Activated naive CD8-positive, alpha-beta T cell treated with anti-CD3 and anti-CD28 coated beads for 36 hours (primary cell): ENCODE measurements around the gene SNTG2. TPM values are rescaled to one million over a fixed set of nuclear protein-coding genes. Genes with fewer than 3 reads are reported as not detected.

ENCODE experiments used
- DNase-seq: peaks from one replicate; pipeline ENCODE4 v3.0.0; 2021
- H3K27ac Mint-ChIP-seq: one replicate; pipeline ENCODE4 v1.8.0; 2022; ENCODE audit warnings: mild to moderate bottlenecking, moderate library complexity, mixed read lengths
- H3K27me3 Mint-ChIP-seq: one replicate; pipeline ENCODE4 v1.8.0; 2022; ENCODE audit warnings: mild to moderate bottlenecking, mixed read lengths
- H3K36me3 Mint-ChIP-seq: one replicate; pipeline ENCODE4 v1.8.0; 2021; ENCODE audit warnings: mild to moderate bottlenecking, mixed read lengths
- H3K4me1 Mint-ChIP-seq: one replicate; pipeline ENCODE4 v1.8.0; 2021; ENCODE audit warnings: mixed read lengths
- H3K4me3 Mint-ChIP-seq: one replicate; pipeline ENCODE4 v1.8.0; 2022; ENCODE audit warnings: mild to moderate bottlenecking, moderate library complexity, mixed read lengths
- H3K9me3 Mint-ChIP-seq: one replicate; pipeline ENCODE4 v1.8.0; 2022; ENCODE audit warnings: mixed read lengths
- total RNA-seq, 2 experiments: library from RNA; stranded (reverse); gene quantifications; one replicate each; pipeline ENCODE4 v1.2.3, GENCODE V29; 2021

The SNTG2 gene
- total RNA-seq, 2 experiments from 2014 or later: 3.6 to 3.8 TPM

DNA sequence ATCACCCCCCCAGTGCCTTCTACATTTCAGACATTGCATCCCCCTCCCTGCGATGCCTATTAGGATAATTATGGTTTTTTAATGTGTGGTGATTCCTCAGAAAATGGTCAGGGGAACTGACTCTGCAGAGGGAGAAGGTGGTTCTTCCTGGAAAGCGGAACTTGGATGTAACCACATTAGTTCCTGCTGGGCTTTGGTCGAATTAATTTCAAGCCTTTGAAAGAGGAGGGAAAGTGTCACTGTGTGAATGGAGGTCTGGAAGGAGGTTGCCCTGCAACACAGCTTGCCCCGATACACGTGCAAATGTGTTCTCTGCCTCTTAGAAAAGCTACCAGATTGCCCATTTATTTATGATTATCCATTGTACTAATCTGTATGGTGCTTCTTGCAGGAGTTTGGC lies 399.5 kb downstream of the SNTG2 start:
- no peaks in the 10 kb centered on the region for H3K4me1 Mint-ChIP-seq
- H3K36me3 Mint-ChIP-seq: peaks cover 17% of the 10 kb centered on the region
- H3K27ac Mint-ChIP-seq: no peak overlapping the region
- DNase-seq: no peak
- H3K27me3 Mint-ChIP-seq: no peaks in the 10 kb centered on the region
- no peak overlapping the region for H3K4me3 Mint-ChIP-seq
- H3K9me3 Mint-ChIP-seq: peaks cover 9% of the 10 kb centered on the region

DNA sequence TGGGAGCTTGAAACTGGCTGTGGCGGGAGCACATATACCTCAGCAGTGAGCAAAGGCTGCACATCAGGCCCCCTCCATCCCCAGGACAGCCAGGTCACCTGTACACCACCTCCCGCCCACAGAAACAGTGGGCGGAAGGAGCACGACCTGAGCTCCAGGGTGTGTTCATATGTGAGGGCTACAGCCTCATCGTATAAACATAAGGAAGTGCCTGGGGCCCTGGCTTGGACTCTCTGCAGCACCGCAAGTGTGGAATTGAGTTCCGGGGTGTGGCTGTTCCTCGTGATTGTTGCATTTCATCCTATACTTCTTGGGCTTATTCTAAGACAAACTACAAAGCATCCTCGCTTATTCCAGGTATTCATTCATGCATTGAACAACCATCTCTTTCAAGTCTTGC lies 402.5 kb downstream of the SNTG2 start:
- Mint-ChIP-seq H3K36me3 (peaks cover 9% of the 10 kb centered on the region), H3K27ac (no peak overlapping the region), H3K9me3 (peaks cover 9% of the 10 kb centered on the region), H3K4me3 (no peak overlapping the region), H3K27me3 (no peaks in the 10 kb centered on the region), H3K4me1 (no peaks in the 10 kb centered on the region)
- no peak for DNase-seq

DNA sequence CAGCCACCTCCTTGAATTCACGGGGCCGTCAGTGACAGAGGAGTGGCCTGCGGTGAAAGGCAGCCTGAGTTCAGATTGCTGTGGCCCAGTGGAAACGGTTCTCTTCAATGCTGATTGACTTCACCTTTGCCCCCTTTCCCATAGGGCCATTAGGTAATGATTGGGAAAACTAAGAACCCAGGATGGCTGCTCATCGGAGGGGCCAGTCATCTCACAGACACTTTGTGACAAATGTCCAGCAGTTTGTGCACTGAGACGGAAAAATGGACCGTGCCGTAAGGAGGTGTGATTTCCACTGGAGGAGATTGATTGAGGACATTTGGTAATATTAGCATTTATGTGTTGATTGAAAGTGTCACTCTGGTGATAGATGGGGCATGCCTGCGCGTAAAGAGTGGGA lies 402.9 kb downstream of the SNTG2 start:
- DNase-seq: no peak
- Mint-ChIP-seq H3K4me1 (no peaks in the 10 kb centered on the region), H3K4me3 (no peak overlapping the region)

DNA sequence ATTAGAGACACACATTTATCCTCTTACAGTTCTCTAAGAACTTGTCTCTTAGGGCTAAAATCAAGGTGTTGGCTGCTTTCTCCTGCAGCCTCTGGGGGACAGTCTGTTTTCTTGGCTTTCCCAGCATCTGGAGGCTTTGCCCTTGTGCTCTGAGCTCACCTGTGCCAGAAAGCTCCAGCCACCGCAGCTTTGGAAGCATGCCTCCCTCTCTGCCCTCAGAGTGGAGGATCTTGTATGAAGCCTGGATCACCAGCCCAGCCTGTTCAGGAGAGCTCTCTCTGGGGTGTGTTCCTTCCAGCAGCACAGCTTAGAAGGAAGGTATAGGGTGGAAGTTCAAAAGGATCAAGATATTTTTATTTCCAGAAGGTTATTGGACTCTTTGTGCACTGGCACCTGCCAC lies 409.5 kb downstream of the SNTG2 start:
- no peak for DNase-seq
- H3K9me3 Mint-ChIP-seq: no peaks in the 10 kb centered on the region
- H3K36me3 Mint-ChIP-seq: no peaks in the 10 kb centered on the region
- H3K4me1 Mint-ChIP-seq: no peaks in the 10 kb centered on the region
- H3K27me3 Mint-ChIP-seq: no peaks in the 10 kb centered on the region
- no peak overlapping the region for H3K27ac Mint-ChIP-seq
- no peak overlapping the region for H3K4me3 Mint-ChIP-seq

More for the DNA sequence above, 402.9 kb downstream of the SNTG2 start:
- H3K36me3 Mint-ChIP-seq: peaks cover 5% of the 10 kb centered on the region
- H3K27ac Mint-ChIP-seq: no peak overlapping the region
- peaks cover 5% of the 10 kb centered on the region for H3K9me3 Mint-ChIP-seq
- H3K27me3 Mint-ChIP-seq: no peaks in the 10 kb centered on the region

DNA sequence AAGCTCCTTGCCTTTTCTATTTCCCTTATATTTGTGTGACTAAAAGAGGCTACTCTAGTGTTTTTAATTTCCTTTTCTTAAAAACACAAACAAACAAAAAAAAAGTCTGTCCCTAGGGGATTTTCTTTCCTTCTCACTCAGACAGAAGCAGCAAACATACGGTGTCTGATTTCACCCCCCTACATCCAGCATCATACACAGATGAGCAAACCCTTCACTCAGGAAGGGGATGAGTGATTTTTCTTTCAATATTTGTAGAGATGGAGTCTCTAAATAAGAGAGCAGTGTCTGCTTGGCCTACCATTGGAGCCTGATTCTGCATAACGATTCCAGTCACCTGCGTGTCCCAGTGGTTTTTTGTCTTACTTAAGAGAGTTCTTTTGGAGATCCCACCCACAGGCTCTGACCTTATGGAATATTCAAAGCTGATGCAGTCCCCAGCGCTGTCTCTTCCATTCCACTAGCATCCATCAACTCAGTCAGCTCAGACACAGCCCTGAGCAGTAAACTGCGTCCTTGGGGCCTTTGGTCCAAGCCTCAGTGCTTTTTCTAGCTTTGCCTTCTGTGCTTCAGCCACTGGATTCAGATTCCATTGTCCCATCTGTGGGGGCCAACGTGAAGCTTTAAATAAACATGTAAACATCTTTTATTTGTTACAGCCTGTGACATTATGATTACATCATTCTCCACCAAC lies 410.1 kb downstream of the SNTG2 start:
- H3K36me3 Mint-ChIP-seq: no peaks in the 10 kb centered on the region
- DNase-seq: no peak
- no peak overlapping the region for H3K4me3 Mint-ChIP-seq
- no peaks in the 10 kb centered on the region for H3K4me1 Mint-ChIP-seq
- H3K27me3 Mint-ChIP-seq: no peaks in the 10 kb centered on the region
- H3K9me3 Mint-ChIP-seq: no peaks in the 10 kb centered on the region
- no peak overlapping the region for H3K27ac Mint-ChIP-seq

DNA sequence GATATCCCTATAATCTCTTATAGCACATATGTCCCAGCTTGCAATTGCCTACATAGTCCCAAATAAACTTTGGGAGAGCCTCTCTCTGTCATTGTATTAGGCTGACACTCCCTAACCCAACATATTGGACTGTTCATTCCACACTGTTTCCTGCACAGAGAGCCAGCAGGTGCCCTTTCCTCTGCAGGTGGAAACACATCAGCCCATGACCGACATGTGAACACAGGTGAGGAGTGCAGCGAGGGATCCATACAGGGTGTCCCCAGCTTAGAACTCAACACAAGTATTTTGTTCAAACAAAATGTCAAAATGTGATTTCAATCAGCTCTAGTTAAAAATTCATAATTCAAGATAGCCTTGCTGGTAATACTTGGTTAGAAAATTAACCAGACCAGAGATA lies 412.7 kb downstream of the SNTG2 start:
- H3K36me3 Mint-ChIP-seq: no peaks in the 10 kb centered on the region
- H3K4me3 Mint-ChIP-seq: no peak overlapping the region
- H3K27ac Mint-ChIP-seq: no peak overlapping the region
- no peaks in the 10 kb centered on the region for H3K27me3 Mint-ChIP-seq
- DNase-seq: no peak
- peaks cover 7% of the 10 kb centered on the region for H3K4me1 Mint-ChIP-seq
- no peaks in the 10 kb centered on the region for H3K9me3 Mint-ChIP-seq

DNA sequence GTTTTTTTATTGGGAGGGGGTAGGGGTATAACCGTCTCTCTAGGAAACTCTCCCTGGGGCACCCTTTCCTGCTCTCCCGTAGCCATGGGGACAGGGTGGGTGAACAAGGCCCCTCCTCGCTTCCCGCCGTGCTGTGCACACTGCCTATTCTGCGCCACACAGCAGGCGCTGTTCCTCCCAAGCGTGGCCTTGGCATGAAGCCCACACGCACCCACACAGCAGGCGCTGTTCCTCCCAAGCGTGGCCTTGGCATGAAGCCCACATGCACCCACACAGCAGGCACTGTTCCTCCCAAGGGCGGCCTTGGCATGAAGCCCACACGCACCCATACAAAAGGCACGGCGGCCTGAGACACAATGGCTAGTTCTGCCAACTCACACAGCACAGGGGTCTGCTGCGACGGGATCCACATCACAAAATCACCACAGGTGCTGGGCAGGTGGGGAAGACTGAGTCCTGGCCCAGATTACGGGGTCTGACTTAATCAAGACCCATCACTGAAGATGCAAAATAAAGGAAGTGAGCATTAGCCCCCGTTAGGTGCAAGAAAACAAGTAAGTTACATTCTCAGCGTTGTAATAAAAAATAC lies 416.0 kb downstream of the SNTG2 start:
- Mint-ChIP-seq H3K4me1 (peaks cover 7% of the 10 kb centered on the region), H3K4me3 (no peak overlapping the region), H3K9me3 (no peaks in the 10 kb centered on the region), H3K27ac (no peak overlapping the region), H3K27me3 (no peaks in the 10 kb centered on the region), H3K36me3 (no peaks in the 10 kb centered on the region)
- DNase-seq: peak; percentile 16

DNA sequence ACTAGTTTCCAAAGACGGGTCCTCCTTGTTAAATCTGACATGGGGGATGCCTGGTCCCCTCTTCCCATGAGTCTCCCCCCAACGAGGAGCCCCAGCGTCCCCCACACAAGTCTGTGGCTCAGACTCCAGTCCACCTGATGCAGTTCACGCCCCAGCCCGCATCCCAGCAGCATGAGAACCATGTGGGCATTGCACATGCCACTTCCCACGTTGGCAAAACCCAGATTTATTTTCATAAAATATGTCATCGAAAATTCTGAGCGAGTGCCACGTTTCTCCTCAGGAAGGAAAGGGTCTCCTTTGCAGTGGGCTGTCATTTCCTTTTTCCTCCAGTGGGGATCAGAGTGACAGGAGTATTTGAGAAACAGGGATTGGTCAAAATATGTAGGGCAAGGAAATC lies 417.0 kb downstream of the SNTG2 start:
- Mint-ChIP-seq H3K27me3 (no peaks in the 10 kb centered on the region), H3K27ac (no peak overlapping the region), H3K4me3 (no peak overlapping the region), H3K36me3 (no peaks in the 10 kb centered on the region), H3K4me1 (peaks cover 7% of the 10 kb centered on the region), H3K9me3 (no peaks in the 10 kb centered on the region)
- no peak for DNase-seq

DNA sequence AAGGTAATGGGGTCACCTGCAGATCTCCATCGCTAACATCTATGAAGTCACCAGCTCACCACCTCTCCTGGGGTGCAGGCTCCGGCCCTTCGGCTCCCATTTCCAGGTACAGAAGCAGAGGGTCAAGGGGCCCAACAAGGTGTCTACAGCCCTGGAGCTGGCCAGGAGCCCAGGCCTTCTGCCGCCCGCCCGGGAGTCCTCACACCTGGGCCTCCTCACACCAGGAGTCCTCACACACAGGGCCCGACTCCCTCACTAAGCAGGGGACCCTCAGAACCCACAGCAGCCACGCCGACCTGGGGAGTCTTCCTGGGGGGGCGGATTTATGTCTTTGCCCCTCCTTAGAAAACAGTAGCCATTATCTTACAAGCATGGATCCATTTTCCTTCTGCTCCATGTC lies 419.3 kb downstream of the SNTG2 start:
- no peak overlapping the region for H3K27ac Mint-ChIP-seq
- no peak overlapping the region for H3K4me3 Mint-ChIP-seq
- H3K36me3 Mint-ChIP-seq: no peaks in the 10 kb centered on the region
- no peak for DNase-seq
- H3K9me3 Mint-ChIP-seq: no peaks in the 10 kb centered on the region
- H3K4me1 Mint-ChIP-seq: peaks cover 10% of the 10 kb centered on the region
- no peaks in the 10 kb centered on the region for H3K27me3 Mint-ChIP-seq

DNA sequence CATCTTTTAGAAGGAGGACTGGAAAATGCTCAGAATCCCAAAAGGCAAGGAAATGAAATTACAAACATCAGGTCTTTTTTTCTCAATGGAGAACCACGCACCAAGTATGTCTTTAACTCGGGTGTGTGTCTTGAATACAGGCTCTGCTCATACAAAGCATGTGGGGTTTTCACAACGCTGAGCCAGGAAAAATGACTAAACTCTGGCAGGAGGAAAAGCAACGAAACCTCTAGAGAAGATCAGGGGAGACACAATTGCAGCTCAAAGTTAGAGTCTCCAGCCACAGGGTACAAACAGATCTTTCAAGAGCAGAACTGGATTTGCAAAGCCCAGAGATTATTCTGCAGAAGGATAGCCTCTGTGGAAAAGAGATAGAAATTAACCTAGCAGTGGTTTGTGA lies 419.8 kb downstream of the SNTG2 start:
- no peaks in the 10 kb centered on the region for H3K36me3 Mint-ChIP-seq
- H3K9me3 Mint-ChIP-seq: no peaks in the 10 kb centered on the region
- H3K27ac Mint-ChIP-seq: no peak overlapping the region
- DNase-seq: no peak
- H3K27me3 Mint-ChIP-seq: no peaks in the 10 kb centered on the region
- peaks cover 10% of the 10 kb centered on the region for H3K4me1 Mint-ChIP-seq
- no peak overlapping the region for H3K4me3 Mint-ChIP-seq

DNA sequence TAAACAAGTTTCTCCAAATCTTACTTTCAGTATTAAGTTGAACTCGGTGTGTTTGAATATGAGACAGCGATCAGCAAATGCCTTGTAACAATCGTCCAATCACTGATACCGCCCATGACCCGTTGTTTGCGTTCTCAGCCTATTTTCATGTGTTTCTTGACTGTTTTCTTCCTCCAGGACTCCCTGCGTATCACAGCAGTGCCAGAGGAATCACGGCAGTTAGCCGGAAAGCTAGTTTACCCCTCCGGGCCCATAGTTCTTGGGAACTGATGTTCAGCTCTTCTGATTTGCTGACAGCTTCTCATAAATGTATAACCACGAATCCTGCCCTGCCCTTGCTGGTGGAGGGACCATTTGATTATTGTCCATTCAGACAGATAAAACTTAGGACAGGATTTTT lies 420.4 kb downstream of the SNTG2 start:
- Mint-ChIP-seq H3K36me3 (no peaks in the 10 kb centered on the region), H3K4me1 (peaks cover 9% of the 10 kb centered on the region), H3K27ac (no peak overlapping the region), H3K27me3 (no peaks in the 10 kb centered on the region), H3K9me3 (no peaks in the 10 kb centered on the region), H3K4me3 (no peak overlapping the region)
- DNase-seq: no peak

DNA sequence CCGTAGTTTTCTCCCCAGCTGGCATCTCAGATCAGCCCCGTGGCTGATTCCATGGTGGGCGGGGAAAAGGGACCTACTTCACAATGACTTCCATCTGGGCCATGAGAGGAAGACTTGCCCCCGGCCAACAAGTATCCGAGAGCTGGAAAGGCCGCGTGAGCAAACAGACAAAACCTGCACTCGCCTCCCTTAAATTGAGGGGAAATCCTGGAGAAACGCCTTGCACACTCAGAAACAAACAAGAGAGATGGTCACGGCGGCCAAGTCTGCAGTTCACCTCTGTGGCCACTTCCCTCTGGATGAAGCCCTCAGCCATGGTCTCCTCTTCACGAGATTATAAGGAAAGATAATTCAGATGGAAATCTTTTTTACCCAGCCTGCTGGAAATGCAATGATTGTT lies 423.2 kb downstream of the SNTG2 start:
- Mint-ChIP-seq H3K4me1 (peaks cover 3% of the 10 kb centered on the region), H3K4me3 (no peak overlapping the region), H3K36me3 (no peaks in the 10 kb centered on the region), H3K27ac (no peak overlapping the region), H3K9me3 (no peaks in the 10 kb centered on the region), H3K27me3 (no peaks in the 10 kb centered on the region)
- DNase-seq: no peak

DNA sequence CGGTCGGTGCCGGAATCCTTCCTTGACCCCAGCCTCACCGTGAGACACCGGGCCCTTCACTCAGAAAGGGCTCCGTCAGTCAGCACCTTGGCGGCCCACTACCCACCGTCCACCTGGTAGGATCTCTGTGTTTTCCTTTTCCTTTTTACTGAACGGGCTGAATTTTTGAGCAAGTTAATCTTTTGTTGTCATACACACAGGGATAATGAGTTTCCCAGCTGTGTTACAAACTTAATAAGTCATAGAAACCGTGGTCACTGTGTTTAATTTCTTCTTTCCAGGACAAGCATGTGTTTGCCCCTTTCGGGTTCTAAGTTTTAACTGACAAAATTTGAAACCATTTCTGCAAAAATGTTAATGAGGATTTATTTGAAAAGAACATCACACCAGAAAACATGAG lies 423.6 kb downstream of the SNTG2 start:
- no peaks in the 10 kb centered on the region for H3K27me3 Mint-ChIP-seq
- H3K9me3 Mint-ChIP-seq: no peaks in the 10 kb centered on the region
- no peak overlapping the region for H3K27ac Mint-ChIP-seq
- peaks cover 3% of the 10 kb centered on the region for H3K4me1 Mint-ChIP-seq
- no peak overlapping the region for H3K4me3 Mint-ChIP-seq
- H3K36me3 Mint-ChIP-seq: no peaks in the 10 kb centered on the region
- no peak for DNase-seq

DNA sequence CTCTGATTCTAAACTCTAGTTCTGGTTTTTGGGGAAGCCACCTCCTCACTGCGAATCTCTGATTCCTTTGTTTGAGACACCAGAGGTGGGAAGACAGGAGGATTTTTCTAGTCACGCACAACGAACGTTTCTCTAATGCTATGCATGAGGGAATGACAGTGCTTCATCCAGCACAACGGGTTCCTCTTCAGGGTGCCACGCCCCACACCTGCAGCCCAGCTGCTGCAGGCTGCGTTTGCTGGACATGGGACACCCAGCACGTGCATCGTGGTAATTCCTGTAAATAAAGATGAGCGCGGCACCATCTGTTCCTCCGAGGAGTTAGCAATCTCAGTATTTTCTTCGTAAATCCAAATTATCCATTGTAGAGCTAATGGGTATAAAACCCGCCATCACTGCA lies 425.1 kb downstream of the SNTG2 start:
- no peaks in the 10 kb centered on the region for H3K36me3 Mint-ChIP-seq

DNA sequence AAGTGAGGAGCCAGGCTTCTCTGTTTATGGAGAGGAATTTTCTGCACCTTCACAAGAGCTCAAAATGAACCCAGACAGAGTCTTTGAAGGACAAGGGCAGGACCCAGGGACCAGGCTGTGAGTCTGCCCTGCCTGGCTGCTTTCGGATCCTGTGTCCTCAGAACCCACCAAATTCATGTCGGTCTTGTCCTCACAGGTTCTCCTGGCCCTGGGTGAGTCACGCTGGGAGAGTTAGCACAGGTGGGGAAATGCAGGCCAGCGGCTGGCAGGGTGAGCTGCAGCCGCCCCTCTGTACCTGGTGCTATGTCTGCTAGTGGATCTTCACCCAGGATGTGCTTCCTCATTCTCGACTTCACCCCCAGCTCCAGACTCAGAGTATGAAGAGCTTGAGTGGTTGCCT lies 426.8 kb downstream of the SNTG2 start:
- peaks cover 3% of the 10 kb centered on the region for H3K4me1 Mint-ChIP-seq
- H3K36me3 Mint-ChIP-seq: no peaks in the 10 kb centered on the region
- DNase-seq: no peak
- H3K27ac Mint-ChIP-seq: no peak overlapping the region
- no peak overlapping the region for H3K4me3 Mint-ChIP-seq
- H3K9me3 Mint-ChIP-seq: no peaks in the 10 kb centered on the region
- H3K27me3 Mint-ChIP-seq: no peaks in the 10 kb centered on the region

More for the DNA sequence above, 425.1 kb downstream of the SNTG2 start:
- no peaks in the 10 kb centered on the region for H3K9me3 Mint-ChIP-seq
- no peak for DNase-seq
- H3K4me1 Mint-ChIP-seq: peaks cover 3% of the 10 kb centered on the region
- H3K27me3 Mint-ChIP-seq: no peaks in the 10 kb centered on the region
- no peak overlapping the region for H3K4me3 Mint-ChIP-seq
- no peak overlapping the region for H3K27ac Mint-ChIP-seq

DNA sequence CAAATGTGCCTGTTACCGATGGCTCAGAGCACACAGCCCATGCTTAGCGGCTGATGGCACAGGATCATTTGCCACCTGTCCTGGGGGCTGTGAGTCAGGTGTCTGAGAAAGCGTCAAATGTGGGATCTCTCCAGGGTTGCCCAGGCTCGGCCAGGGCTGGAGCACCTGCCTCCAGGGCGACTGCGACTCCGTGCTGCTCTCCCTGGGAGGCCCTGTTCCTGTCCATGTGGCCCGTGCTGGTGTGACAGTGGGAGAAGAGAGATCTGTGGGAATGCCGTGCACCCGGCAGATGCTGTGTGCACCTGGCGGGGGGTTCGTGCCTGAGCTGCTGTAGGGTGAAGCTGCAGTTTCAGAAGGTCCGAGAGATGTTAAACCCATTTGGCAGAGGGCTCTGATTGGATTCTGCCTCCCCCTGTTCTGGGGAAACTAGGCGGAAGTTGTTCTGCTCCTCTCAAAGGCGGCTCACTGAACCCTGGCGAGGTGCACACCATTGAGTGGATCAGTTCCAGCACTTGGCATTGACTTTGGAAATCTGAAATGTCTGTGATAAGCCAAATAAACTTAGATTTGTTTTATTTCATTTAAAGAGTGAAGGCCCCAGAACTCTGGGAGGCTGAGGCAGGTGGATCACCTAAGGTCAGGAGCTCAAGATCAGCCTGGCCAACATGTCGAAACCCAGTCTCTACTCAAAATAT lies 428.0 kb downstream of the SNTG2 start:
- no peak overlapping the region for H3K27ac Mint-ChIP-seq
- H3K36me3 Mint-ChIP-seq: no peaks in the 10 kb centered on the region
- H3K4me3 Mint-ChIP-seq: no peak overlapping the region
- H3K27me3 Mint-ChIP-seq: peaks cover 4% of the 10 kb centered on the region
- H3K4me1 Mint-ChIP-seq: no peaks in the 10 kb centered on the region
- H3K9me3 Mint-ChIP-seq: no peaks in the 10 kb centered on the region
- no peak for DNase-seq
